GM12864 (cell line): ENCODE measurements around the gene PGM2L1.

Experiments
- DNase-seq: peaks from one replicate; pipeline ENCODE4 v3.0.0-alpha.2; 2011; ENCODE audit warnings: low read depth
- H3K4me3 ChIP-seq: 2 replicates; pipeline ENCODE4 v1.5.1; 2011; ENCODE audit warnings: mild to moderate bottlenecking, low read depth, low read length, control low read depth
- CTCF ChIP-seq: IDR thresholded peaks from 2 replicates; pipeline ENCODE4 v1.5.1; 2011; ENCODE audit warnings: low read depth, mild to moderate bottlenecking, moderate library complexity, low read length, control low read depth, inconsistent platforms; ENCODE audit errors: missing control alignments

Gene PGM2L1

GRCh38 chr11:74306435-74307175, 91.6 kb downstream of the PGM2L1 start:
- no peak for DNase-seq
- no peak for TF ChIP-seq CTCF
- H3K4me3 ChIP-seq, result no peak overlapping the region

- H3K4me3 ChIP-seq, result no peak overlapping the region
- DNase-seq, result no peak
Measured at GRCh38 chr11:74299015-74299414, 99.2 kb downstream of the PGM2L1 start.

GRCh38 chr11:74297484-74297883, 100.7 kb downstream of the PGM2L1 start:
- no peak overlapping the region for H3K4me3 ChIP-seq
- no peak for DNase-seq
- no peak for TF ChIP-seq CTCF

More at GRCh38 chr11:74299015-74299414, 99.2 kb downstream of the PGM2L1 start:
- no peak for TF ChIP-seq CTCF

- no peak for DNase-seq
- H3K4me3 ChIP-seq, result no peak overlapping the region
Measured at GRCh38 chr11:74288911-74289310, 109.3 kb downstream of the PGM2L1 start.

GRCh38 chr11:74288161-74288560, 110.1 kb downstream of the PGM2L1 start:
- DNase-seq, result no peak
- TF ChIP-seq CTCF, result no peak

More at GRCh38 chr11:74288911-74289310, 109.3 kb downstream of the PGM2L1 start:
- no peak for TF ChIP-seq CTCF

GRCh38 chr11:74284466-74284865, 113.8 kb downstream of the PGM2L1 start:
- TF ChIP-seq CTCF, result no peak
- no peak for DNase-seq

More at GRCh38 chr11:74288161-74288560, 110.1 kb downstream of the PGM2L1 start:
- H3K4me3 ChIP-seq, result no peak overlapping the region

More at GRCh38 chr11:74284466-74284865, 113.8 kb downstream of the PGM2L1 start:
- H3K4me3 ChIP-seq, result no peak overlapping the region
